H9 (cell line): Measurements from ENCODE around the gene FBXL13. TPM values are rescaled to one million over a fixed set of nuclear protein-coding genes. Genes with fewer than 3 reads are reported as not detected.

ENCODE experiments used
- DNase-seq: peaks from one replicate; pipeline ENCODE4 v3.0.0-alpha.2; 2017
- H2AFZ ChIP-seq: one replicate; pipeline ENCODE4 v1.6.1; 2013; ENCODE audit warnings: mild to moderate bottlenecking, low read length, control low read depth, moderate library complexity
- H2AK5ac ChIP-seq: 2 replicates; pipeline ENCODE4 v1.6.1; 2013; ENCODE audit warnings: low read length, control low read depth, mixed read lengths; ENCODE audit not compliant: insufficient read length
- H2BK120ac ChIP-seq: one replicate; pipeline ENCODE4 v1.6.1; 2013; ENCODE audit warnings: low read depth, mild to moderate bottlenecking, low read length, control low read depth, inconsistent platforms; ENCODE audit not compliant: poor library complexity, severe bottlenecking
- H2BK12ac ChIP-seq: 2 replicates; pipeline ENCODE4 v1.6.1; 2013; ENCODE audit warnings: low read length, control low read depth, mixed read lengths, low read depth; ENCODE audit not compliant: insufficient read length
- H2BK15ac ChIP-seq: 2 replicates; pipeline ENCODE4 v1.6.1; 2013; ENCODE audit warnings: low read depth, low read length, control low read depth
- H2BK20ac ChIP-seq: one replicate; pipeline ENCODE4 v1.6.1; 2013; ENCODE audit warnings: low read depth, mild to moderate bottlenecking, low read length, control low read depth, inconsistent platforms; ENCODE audit not compliant: poor library complexity, severe bottlenecking
- H2BK5ac ChIP-seq: 2 replicates; pipeline ENCODE4 v1.6.1; 2013; ENCODE audit warnings: low read length, control low read depth, mixed read lengths; ENCODE audit not compliant: insufficient read length
- H3K14ac ChIP-seq: 2 replicates; pipeline ENCODE4 v1.6.1; 2013; ENCODE audit warnings: low read length, control low read depth; ENCODE audit not compliant: insufficient read depth
- H3K18ac ChIP-seq: 2 replicates; pipeline ENCODE4 v1.6.1; 2013; ENCODE audit warnings: low read depth, mild to moderate bottlenecking, mixed read lengths, low read length, control low read depth; ENCODE audit not compliant: insufficient read length
- H3K23ac ChIP-seq: 2 replicates; pipeline ENCODE4 v1.6.1; 2013; ENCODE audit warnings: low read length, control low read depth, mixed read lengths, low read depth; ENCODE audit not compliant: insufficient read length
- H3K23me2 ChIP-seq: 2 replicates; pipeline ENCODE4 v1.6.1; 2013; ENCODE audit warnings: low read depth, mild to moderate bottlenecking, mixed read lengths, low read length, control low read depth; ENCODE audit not compliant: insufficient read length, poor library complexity, severe bottlenecking
- H3K27ac ChIP-seq: 2 replicates; pipeline ENCODE4 v1.5.1; 2013; ENCODE audit warnings: low read length, control low read depth, mixed read lengths, low read depth; ENCODE audit not compliant: insufficient read length
- H3K27me3 ChIP-seq: 2 replicates; pipeline ENCODE4 v1.6.1; 2013; ENCODE audit warnings: low read length, control low read depth, inconsistent platforms; ENCODE audit not compliant: insufficient read depth
- H3K4ac ChIP-seq: 2 replicates; pipeline ENCODE4 v1.6.1; 2013; ENCODE audit warnings: low read depth, mild to moderate bottlenecking, control low read depth, inconsistent platforms, low read length, moderate library complexity
- H3K4me1 ChIP-seq: 2 replicates; pipeline ENCODE4 v1.6.1; 2013; ENCODE audit warnings: low read length, control low read depth, inconsistent platforms; ENCODE audit not compliant: insufficient read depth
- H3K4me2 ChIP-seq: 2 replicates; pipeline ENCODE4 v1.6.1; 2013; ENCODE audit warnings: low read length, control low read depth, mixed read lengths; ENCODE audit not compliant: insufficient read length, insufficient read depth
- H3K56ac ChIP-seq: 2 replicates; pipeline ENCODE4 v1.6.1; 2013; ENCODE audit warnings: low read depth, mild to moderate bottlenecking, mixed read lengths, low read length, control low read depth; ENCODE audit not compliant: insufficient read length
- H3K79me1 ChIP-seq: 2 replicates; pipeline ENCODE4 v1.6.1; 2013; ENCODE audit warnings: low read depth, mild to moderate bottlenecking, moderate library complexity, low read length, control low read depth, inconsistent platforms; ENCODE audit not compliant: insufficient read depth, poor library complexity, severe bottlenecking
- H3K79me2 ChIP-seq: 2 replicates; pipeline ENCODE4 v1.6.1; 2013; ENCODE audit warnings: low read length, control low read depth, inconsistent platforms; ENCODE audit not compliant: insufficient read depth
- H3K9ac ChIP-seq: 2 replicates; pipeline ENCODE4 v1.6.1; 2013; ENCODE audit warnings: low read length, control low read depth, mixed read lengths; ENCODE audit not compliant: insufficient read length; ENCODE audit errors: extremely low read depth
- H3K9me3 ChIP-seq: one replicate; pipeline ENCODE4 v1.6.1; 2013; ENCODE audit warnings: low read depth, low read length, inconsistent platforms; ENCODE audit not compliant: control insufficient read depth
- H3T11ph ChIP-seq: one replicate; pipeline ENCODE4 v1.6.1; 2013; ENCODE audit warnings: mild to moderate bottlenecking, low read length, control low read depth, inconsistent platforms
- H4K20me1 ChIP-seq: one replicate; pipeline ENCODE4 v1.6.1; 2013; ENCODE audit not compliant: control insufficient read depth, insufficient read length, insufficient read depth
- H4K5ac ChIP-seq: 2 replicates; pipeline ENCODE4 v1.6.1; 2013; ENCODE audit warnings: low read depth, mild to moderate bottlenecking, mixed read lengths, low read length, control low read depth; ENCODE audit not compliant: insufficient read length
- H4K8ac ChIP-seq: replicated peaks from 2 replicates; pipeline ENCODE4 v1.6.1; 2013; ENCODE audit warnings: low read length, control low read depth, mixed read lengths, low read depth; ENCODE audit not compliant: insufficient read length
- H4K91ac ChIP-seq: 2 replicates; pipeline ENCODE4 v1.6.1; 2013; ENCODE audit warnings: low read depth, mild to moderate bottlenecking, moderate library complexity, mixed read lengths, low read length, control low read depth; ENCODE audit not compliant: insufficient read length
- H3K27ac Mint-ChIP-seq, 3 experiments: 2 replicates in 2 of 3; 3 replicates in 1 of 3; pipeline ENCODE4 v1.8.0; 2020 to 2021; ENCODE audit warnings: mixed read lengths in 3 of 3, mild to moderate bottlenecking in 1 of 3, moderate library complexity in 1 of 3
- H3K27me3 Mint-ChIP-seq: 2 replicates; pipeline ENCODE4 v1.8.0; 2021; ENCODE audit warnings: low read depth, mild to moderate bottlenecking, moderate library complexity, mixed read lengths
- H3K36me3 Mint-ChIP-seq, 3 experiments: 2 replicates in 2 of 3; 3 replicates in 1 of 3; pipeline ENCODE4 v1.8.0; 2020 to 2021; ENCODE audit warnings: low read depth in 3 of 3, mixed read lengths in 3 of 3; ENCODE audit not compliant: insufficient read depth in 1 of 3
- H3K4me1 Mint-ChIP-seq, 2 experiments: 2 replicates each; pipeline ENCODE4 v1.8.0; 2020; ENCODE audit warnings: mixed read lengths in 2 of 2
- H3K4me3 Mint-ChIP-seq, 2 experiments: 2 replicates in 1 of 2; 3 replicates in 1 of 2; pipeline ENCODE4 v1.8.0; 2020 to 2021; ENCODE audit warnings: mild to moderate bottlenecking in 2 of 2, mixed read lengths in 2 of 2, moderate library complexity in 1 of 2
- H3K9me3 Mint-ChIP-seq, 2 experiments: 2 replicates in 1 of 2; 3 replicates in 1 of 2; pipeline ENCODE4 v1.8.0; 2020; ENCODE audit warnings: mild to moderate bottlenecking in 2 of 2, mixed read lengths in 2 of 2, moderate library complexity in 1 of 2
- CTCF ChIP-seq: fragments of 200-600 bp; sonication (generic); conservative IDR thresholded peaks from 3 replicates; pipeline ENCODE4 v1.8.0; 2021; ENCODE audit warnings: antibody characterized with exemption, mild to moderate bottlenecking
- WGBS: extraction: QIAGEN DNeasy Blood & Tissue Kit; methylation state at CpG from one replicate; pipeline ENCODE4 v1.1.7; 2013; ENCODE audit warnings: missing lambda C conversion rate, low lambda C conversion rate, mixed read lengths; ENCODE audit not compliant: insufficient read length; ENCODE audit errors: extremely low coverage; 5-methylcytosine and 5-hydroxymethylcytosine counted together
- total RNA-seq: library from RNA; stranded (reverse); gene quantifications from 2 replicates; pipeline ENCODE4 v1.2.1, GENCODE V29; 2021

Gene FBXL13
- total RNA-seq, 1 experiment from 2014 or later: 4.4 TPM

GRCh38 chr7:103100348-103100747 lies 25.8 kb upstream of the FBXL13 start:
- Mint-ChIP-seq H3K27me3 (no peaks in the 10 kb centered on the region), H3K9me3 (no peaks in the 10 kb centered on the region), H3K27ac (no peak overlapping the region), H3K4me3 (no peak overlapping the region), H3K4me1 (no peaks in the 10 kb centered on the region), H3K36me3 (peaks cover 6 to 34% (median 27%) of the 10 kb centered on the region in 3 experiments; a peak in 6 of 7 replicates)
- Histone ChIP-seq H2BK5ac (no peak overlapping the region), H4K91ac (no peak overlapping the region), H3K4me1 (no peaks in the 10 kb centered on the region), H4K8ac (no peak overlapping the region), H2BK120ac (no peak overlapping the region), H3T11ph (no peak overlapping the region), H3K9ac (no peak overlapping the region), H3K14ac (no peak overlapping the region), H3K23ac (no peak overlapping the region), H4K20me1 (no peaks in the 10 kb centered on the region), H3K27me3 (no peaks in the 10 kb centered on the region), H3K56ac (no peak overlapping the region), H2AK5ac (no peak overlapping the region), H3K27ac (no peak overlapping the region), H2AFZ (no peak overlapping the region), H3K9me3 (no peaks in the 10 kb centered on the region), H2BK20ac (no peak overlapping the region), H2BK12ac (no peak overlapping the region), H3K4ac (no peak overlapping the region), H3K79me2 (no peaks in the 10 kb centered on the region), H3K79me1 (no peaks in the 10 kb centered on the region), H3K23me2 (no peaks in the 10 kb centered on the region), H3K18ac (no peak overlapping the region), H2BK15ac (no peak overlapping the region), H3K4me2 (no peak overlapping the region), H4K5ac (no peak overlapping the region)
- no peak for DNase-seq
- no CpG with 5 or more reads among the region's 3 CpGs for WGBS
- no peak for TF ChIP-seq CTCF
